ENCODE measurements around the gene RPS6KA2.
"Not testable (repeated sequence)": the region's sequence is repeated elsewhere in the genome, so short reads cannot be mapped to it uniquely, and the experiment has no call there.

Gene RPS6KA2

GRCh38 chr6:166529586-166529985, 97.5 kb downstream of the RPS6KA2 start:
- TF ChIP-seq CTCF (IDR thresholded peaks at IDR 0.05; ENCODE audit: unreplicated experiment in 3 of 3): no peak
- H3K27me3 Mint-ChIP-seq (ENCODE audit: low read depth): no peaks in the 10 kb centered on the region
- H3K9me3 Mint-ChIP-seq: no peaks in the 10 kb centered on the region
- no peak overlapping the region for H3K4me3 Mint-ChIP-seq
- H3K27ac Mint-ChIP-seq: no peak overlapping the region
- peaks cover 30% of the 10 kb centered on the region for H3K36me3 Mint-ChIP-seq (ENCODE audit: low read depth)
- H3K4me1 Mint-ChIP-seq: no peaks in the 10 kb centered on the region

- H3K4me3 Mint-ChIP-seq; H3K27ac Mint-ChIP-seq; H3K9me3 Mint-ChIP-seq; H3K4me1 Mint-ChIP-seq; H3K27me3 Mint-ChIP-seq (ENCODE audit: low read depth): not testable (repeated sequence)
- peaks cover 30% of the 10 kb centered on the region for H3K36me3 Mint-ChIP-seq (ENCODE audit: low read depth)
These were observed 98.0 kb downstream of the RPS6KA2 start for GRCh38 chr6:166529058-166529457.

- Mint-ChIP-seq H3K9me3 (no peaks in the 10 kb centered on the region), H3K4me3 (no peak overlapping the region), H3K36me3 (ENCODE audit: low read depth) (peaks cover 26% of the 10 kb centered on the region)
These were observed 99.2 kb downstream of the RPS6KA2 start for GRCh38 chr6:166527849-166528248.

GRCh38 chr6:166526937-166527336, 100.1 kb downstream of the RPS6KA2 start:
- Mint-ChIP-seq H3K36me3 (ENCODE audit: low read depth) (peaks cover 29% of the 10 kb centered on the region), H3K27me3 (ENCODE audit: low read depth) (no peaks in the 10 kb centered on the region), H3K27ac (peak overlapping the region in 1 of 3 experiments; percentile 84), H3K4me3 (no peak overlapping the region), H3K9me3 (no peaks in the 10 kb centered on the region), H3K4me1 (no peaks in the 10 kb centered on the region)
- TF ChIP-seq CTCF (IDR thresholded peaks at IDR 0.05; ENCODE audit: unreplicated experiment in 3 of 3): no peak

More at GRCh38 chr6:166527849-166528248, 99.2 kb downstream of the RPS6KA2 start:
- Mint-ChIP-seq H3K4me1 (no peaks in the 10 kb centered on the region), H3K27ac (no peak overlapping the region), H3K27me3 (ENCODE audit: low read depth) (no peaks in the 10 kb centered on the region)
- TF ChIP-seq CTCF (IDR thresholded peaks at IDR 0.05; ENCODE audit: unreplicated experiment in 3 of 3): no peak

- Mint-ChIP-seq H3K36me3 (ENCODE audit: low read depth) (peaks cover 29% of the 10 kb centered on the region), H3K9me3 (no peaks in the 10 kb centered on the region), H3K27me3 (ENCODE audit: low read depth) (no peaks in the 10 kb centered on the region), H3K27ac (no peak overlapping the region), H3K4me3 (no peak overlapping the region), H3K4me1 (no peaks in the 10 kb centered on the region)
- no peak for TF ChIP-seq CTCF (IDR thresholded peaks at IDR 0.05; ENCODE audit: unreplicated experiment in 3 of 3)
These were observed 101.5 kb downstream of the RPS6KA2 start for GRCh38 chr6:166525567-166525966.

- Mint-ChIP-seq H3K9me3 (no peaks in the 10 kb centered on the region), H3K27ac (peak overlapping the region; percentile 14 to 56 (median 28)), H3K36me3 (ENCODE audit: low read depth) (peaks cover 18% of the 10 kb centered on the region), H3K4me1 (no peaks in the 10 kb centered on the region), H3K27me3 (ENCODE audit: low read depth) (no peaks in the 10 kb centered on the region), H3K4me3 (no peak overlapping the region)
- no peak for TF ChIP-seq CTCF (IDR thresholded peaks at IDR 0.05; ENCODE audit: unreplicated experiment in 3 of 3)
These were observed 103.1 kb downstream of the RPS6KA2 start for GRCh38 chr6:166523782-166524559.
